Measurements from ENCODE around the gene CGB7.

The CGB7 gene

DNA sequence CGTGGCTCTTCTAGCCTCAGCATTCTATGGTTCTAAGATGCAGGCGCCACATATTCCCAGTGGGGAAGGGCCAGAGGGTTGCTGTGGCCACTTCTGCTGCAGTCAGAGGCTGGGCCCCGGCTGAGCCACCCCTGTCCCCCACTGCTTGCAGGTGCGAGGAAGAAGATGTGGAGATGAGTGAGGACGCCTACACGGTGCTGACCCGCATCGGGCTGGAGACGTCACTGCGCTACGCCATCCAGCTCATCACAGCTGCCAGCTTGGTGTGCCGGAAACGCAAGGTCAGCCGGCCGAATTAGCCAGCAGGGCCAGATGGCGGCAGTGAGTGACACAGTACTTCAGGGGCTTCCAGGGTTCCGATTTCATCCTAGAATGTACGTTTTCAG lies 42.7 kb downstream of the CGB7 start:
- DNase-seq = no peak

DNA sequence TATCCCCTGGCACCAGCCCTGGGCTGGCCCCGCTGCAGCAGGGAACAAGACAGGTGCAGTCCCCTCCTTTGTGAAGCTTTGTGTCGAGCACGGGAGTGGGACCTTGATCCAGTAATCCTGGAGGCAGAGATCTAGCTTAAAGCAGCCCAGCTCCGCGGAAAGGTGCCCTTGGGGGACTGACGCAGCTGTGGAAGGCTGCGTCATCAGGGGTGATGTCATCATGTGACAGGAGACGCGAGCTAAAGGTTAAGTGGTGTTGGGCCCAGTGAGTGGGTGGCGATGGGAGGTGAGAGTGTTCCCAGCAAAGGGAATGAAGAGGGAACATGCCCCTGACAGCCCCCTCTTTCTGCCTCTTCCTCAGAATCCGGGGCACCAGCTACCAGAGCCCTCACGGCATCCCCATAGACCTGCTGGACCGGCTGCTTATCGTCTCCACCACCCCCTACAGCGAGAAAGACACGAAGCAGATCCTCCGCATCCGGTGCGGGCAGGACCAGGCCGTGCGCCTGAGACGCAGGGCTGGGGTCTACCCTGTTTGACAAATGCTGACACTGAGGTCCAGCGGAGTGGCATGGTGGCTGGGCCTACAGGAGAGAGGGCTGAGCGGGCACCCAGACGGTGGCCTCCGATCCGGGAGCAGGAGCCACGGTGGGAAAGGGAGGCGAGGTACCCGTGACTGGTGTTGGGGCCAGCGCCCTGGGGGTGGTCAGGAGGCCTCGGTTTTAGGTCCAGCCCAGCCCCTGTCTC lies 43.3 kb downstream of the CGB7 start:
- DNase-seq = no peak

DNA sequence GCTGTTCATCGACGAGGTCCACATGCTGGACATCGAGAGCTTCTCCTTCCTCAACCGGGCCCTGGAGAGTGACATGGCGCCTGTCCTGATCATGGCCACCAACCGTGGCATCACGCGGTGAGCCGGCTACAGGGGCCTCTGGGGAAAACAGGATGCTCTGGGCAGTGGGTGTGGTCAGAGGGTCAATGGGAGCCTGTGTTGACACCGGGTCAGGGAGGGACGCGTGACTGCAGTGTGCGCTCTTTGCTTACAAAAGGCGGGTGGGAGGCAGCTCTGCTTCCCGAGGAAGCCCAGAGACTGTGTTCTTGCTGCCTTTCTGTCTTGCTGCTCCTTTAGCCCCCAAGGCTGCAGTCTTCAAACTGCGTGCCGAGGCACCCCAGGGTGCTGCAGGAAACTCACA lies 46.4 kb downstream of the CGB7 start:
- no peak for DNase-seq

DNA sequence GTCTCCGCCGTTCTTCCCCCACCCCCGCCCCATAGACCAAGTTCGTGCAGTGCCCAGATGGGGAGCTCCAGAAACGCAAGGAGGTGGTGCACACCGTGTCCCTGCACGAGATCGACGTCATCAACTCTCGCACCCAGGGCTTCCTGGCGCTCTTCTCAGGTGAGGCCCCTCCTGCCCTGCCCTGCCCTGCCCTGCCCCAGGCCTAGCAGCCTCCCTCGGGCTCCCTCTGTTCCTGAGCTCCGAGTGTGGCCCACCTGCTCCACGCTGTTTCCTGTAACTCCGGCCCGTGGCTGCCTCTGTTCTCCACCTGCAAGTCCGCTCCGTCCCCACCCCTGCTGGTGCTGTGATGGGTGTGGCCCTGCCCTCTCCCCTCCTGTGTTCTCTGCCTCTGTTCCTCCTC lies 47.1 kb downstream of the CGB7 start:
- DNase-seq = no peak

DNA sequence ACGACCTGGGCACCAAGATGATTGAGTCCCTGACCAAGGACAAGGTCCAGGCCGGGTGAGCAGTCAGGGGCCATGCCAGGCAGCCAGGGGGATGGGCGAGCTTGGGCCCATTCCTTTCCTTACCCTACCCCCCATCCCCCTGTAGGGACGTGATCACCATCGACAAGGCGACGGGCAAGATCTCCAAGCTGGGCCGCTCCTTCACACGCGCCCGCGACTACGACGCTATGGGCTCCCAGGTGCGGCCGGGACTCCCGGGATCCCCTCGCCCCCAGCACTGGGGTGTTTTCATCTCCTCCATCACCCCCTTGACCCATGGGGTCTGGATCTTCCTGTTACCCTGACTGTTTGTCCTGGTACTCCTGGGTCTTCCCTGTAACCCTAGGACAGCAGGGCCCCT lies 47.7 kb downstream of the CGB7 start:
- DNase-seq = no peak

DNA sequence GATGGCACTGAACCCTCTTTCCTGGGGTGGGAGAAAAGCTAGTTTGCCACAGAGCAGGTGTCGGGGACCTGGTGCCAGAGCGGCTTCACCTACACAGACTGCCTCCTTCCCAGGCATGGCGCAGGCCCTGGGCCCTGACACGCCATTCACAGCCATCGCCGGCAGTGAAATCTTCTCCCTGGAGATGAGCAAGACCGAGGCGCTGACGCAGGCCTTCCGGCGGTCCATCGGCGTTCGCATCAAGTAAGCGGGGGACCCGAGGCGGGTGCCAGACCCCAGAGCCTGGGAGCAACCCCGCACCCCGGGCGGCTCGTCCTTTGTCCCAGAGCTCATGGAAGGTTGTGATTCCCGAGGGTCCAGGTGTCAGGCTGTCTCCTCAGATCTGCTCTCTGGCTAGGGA lies 50.6 kb downstream of the CGB7 start:
- no peak for DNase-seq

DNA sequence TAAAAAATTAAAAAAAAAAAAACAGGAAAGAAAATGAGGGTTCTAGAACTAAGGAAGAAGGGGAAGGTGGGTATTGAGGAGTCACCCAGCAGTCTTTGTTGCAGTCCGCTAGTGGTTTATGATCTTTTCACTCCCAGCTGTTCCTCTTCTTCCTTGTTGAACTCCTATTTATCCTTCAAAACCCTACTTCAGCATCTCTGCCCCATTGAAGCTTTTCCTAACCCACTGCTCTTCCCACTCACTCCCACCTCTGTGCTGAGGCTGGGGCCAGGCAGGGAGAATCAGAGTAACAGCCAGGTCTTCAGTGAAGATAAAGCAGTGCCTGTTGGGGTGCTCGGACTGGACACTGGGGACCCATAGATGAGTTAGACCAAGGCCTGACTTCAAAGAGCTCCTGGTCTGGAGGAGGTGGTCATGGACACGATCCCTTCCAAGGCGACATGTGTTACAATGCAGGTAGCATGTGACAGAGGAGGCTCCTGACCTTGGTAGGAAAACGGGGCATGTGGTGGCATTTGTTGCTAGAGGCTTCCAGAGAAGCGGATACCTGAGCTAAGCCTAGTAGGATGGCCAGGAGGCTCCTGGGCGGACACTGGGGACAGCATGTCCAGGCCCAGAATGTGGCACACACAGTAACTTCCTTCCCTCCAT lies 52.5 kb downstream of the CGB7 start:
- no peak for DNase-seq

Data from NCI-H526 (cell line).